Activated CD4-positive, alpha-beta memory T cell treated with anti-CD3 and anti-CD28 coated beads for 36 hours (primary cell): ENCODE results near the gene CCSER1. TPM values are rescaled to one million over a fixed set of nuclear protein-coding genes. Genes with fewer than 3 reads are reported as not detected.

Experiments used
- CTCF ChIA-PET: fragments of 350-600 bp; sonication (Branson Sonifier 250); formaldehyde crosslinking; loops from one replicate; lab custom pipeline; 2021; ENCODE audit warnings: antibody characterized with exemption, inconsistent platforms; lab: Charles Lee
- POLR2A ChIA-PET: fragments of 350-600 bp; sonication (Branson Sonifier 250); formaldehyde crosslinking; loops from one replicate; lab custom pipeline; 2021; ENCODE audit warnings: antibody characterized with exemption; lab: Charles Lee
- DNase-seq: peaks from one replicate; pipeline ENCODE4 v3.0.0-alpha.2; 2020
- H3K27ac Mint-ChIP-seq: one replicate; pipeline ENCODE4 v1.8.0; 2021; ENCODE audit warnings: mixed read lengths
- H3K27me3 Mint-ChIP-seq: one replicate; pipeline ENCODE4 v1.8.0; 2021; ENCODE audit warnings: mixed read lengths
- H3K36me3 Mint-ChIP-seq: one replicate; pipeline ENCODE4 v1.8.0; 2021; ENCODE audit warnings: mixed read lengths
- H3K4me1 Mint-ChIP-seq: one replicate; pipeline ENCODE4 v1.8.0; 2021; ENCODE audit warnings: low read depth, mixed read lengths
- H3K4me3 Mint-ChIP-seq: one replicate; pipeline ENCODE4 v1.8.0; 2021; ENCODE audit warnings: mild to moderate bottlenecking, mixed read lengths
- H3K9me3 Mint-ChIP-seq: one replicate; pipeline ENCODE4 v1.8.0; 2021; ENCODE audit warnings: mixed read lengths
- intact Hi-C: fragments of 100-400 bp; cut with micrococcal nuclease; formaldehyde crosslinking; loops from one replicate; pipeline ENCODE4 v1.15.1; 2023
- total RNA-seq, 2 experiments: library from RNA; stranded (reverse); gene quantifications; one replicate each; pipeline ENCODE4 v1.2.3, GENCODE V29; 2021

CCSER1 gene
- total RNA-seq, 2 experiments from 2014 or later = 0.17 to 0.19 TPM

DNA sequence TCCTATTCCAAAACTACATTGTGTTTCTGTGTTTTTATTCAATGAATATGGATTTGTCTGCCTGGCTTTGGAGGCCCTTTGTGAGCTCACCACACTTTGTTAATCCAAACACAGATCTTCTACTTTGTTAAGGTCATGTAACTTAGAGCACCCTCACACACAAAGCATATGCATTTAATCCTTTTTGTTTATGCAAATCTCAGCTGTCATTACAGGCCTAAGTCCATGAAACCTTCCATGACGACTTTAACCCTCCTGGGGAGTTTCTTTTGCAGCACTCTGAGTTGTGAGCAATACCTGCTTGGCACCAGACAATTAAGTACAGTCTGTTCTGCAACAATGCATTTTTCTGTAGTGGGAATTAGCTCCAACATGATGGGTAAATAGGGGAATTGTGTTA, 14.9 kb downstream of the CCSER1 start:
- ChIA-PET CTCF (no interaction called here), POLR2A (no interaction called here)
- Mint-ChIP-seq H3K9me3 (no peaks in the 10 kb centered on the region), H3K27me3 (no peaks in the 10 kb centered on the region), H3K4me3 (no peak overlapping the region), H3K27ac (no peak overlapping the region), H3K4me1 (no peaks in the 10 kb centered on the region), H3K36me3 (no peaks in the 10 kb centered on the region)
- intact Hi-C loops = no loop called here
- no peak for DNase-seq

DNA sequence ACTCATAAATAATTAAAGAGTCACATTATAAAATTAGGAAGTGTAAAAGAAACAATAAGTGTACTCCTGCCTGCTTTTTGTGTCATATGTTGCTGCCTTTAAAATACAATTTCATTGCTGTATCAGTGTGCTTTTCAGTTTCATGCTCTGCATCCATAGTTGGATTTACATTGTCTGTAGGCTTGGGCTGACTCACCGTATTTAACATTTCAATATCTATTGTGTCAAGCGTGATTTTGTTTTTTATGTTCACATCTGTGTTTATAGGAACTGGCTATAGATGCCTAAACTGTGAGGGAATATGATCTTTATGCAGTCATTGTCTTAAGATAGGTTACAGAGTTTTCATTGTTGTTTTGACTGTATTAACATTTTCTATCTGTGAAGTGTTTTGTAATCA, 18.1 kb downstream of the CCSER1 start:
- intact Hi-C loops = no loop called here
- Mint-ChIP-seq H3K4me1 (no peaks in the 10 kb centered on the region), H3K4me3 (no peak overlapping the region), H3K36me3 (no peaks in the 10 kb centered on the region), H3K27me3 (no peaks in the 10 kb centered on the region), H3K9me3 (no peaks in the 10 kb centered on the region), H3K27ac (no peak overlapping the region)
- ChIA-PET POLR2A (no interaction called here), CTCF (no interaction called here)
- no peak for DNase-seq

DNA sequence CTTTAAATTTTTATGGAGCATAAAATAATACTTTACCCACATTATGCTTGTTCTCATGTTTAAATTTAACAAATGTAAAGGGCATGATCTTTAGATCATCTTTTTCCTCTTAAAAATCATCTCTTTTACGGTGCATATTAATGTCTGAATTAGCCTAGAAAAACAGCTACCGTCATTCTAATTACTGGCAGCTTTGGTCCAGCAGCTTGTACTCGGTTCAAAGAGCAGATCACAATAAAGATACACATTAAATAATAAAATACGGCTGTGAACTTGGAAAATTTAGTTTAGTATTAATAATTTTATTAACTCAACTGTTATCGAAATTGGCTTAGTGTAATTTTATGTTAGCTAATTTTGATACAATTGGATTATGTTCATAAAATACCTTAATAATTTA, 19.1 kb downstream of the CCSER1 start:
- Mint-ChIP-seq H3K27ac (no peak overlapping the region), H3K9me3 (no peaks in the 10 kb centered on the region), H3K27me3 (no peaks in the 10 kb centered on the region), H3K4me1 (no peaks in the 10 kb centered on the region), H3K36me3 (no peaks in the 10 kb centered on the region), H3K4me3 (no peak overlapping the region)
- ChIA-PET CTCF (no interaction called here), POLR2A (no interaction called here)
- intact Hi-C loops = no loop called here
- DNase-seq = no peak

DNA sequence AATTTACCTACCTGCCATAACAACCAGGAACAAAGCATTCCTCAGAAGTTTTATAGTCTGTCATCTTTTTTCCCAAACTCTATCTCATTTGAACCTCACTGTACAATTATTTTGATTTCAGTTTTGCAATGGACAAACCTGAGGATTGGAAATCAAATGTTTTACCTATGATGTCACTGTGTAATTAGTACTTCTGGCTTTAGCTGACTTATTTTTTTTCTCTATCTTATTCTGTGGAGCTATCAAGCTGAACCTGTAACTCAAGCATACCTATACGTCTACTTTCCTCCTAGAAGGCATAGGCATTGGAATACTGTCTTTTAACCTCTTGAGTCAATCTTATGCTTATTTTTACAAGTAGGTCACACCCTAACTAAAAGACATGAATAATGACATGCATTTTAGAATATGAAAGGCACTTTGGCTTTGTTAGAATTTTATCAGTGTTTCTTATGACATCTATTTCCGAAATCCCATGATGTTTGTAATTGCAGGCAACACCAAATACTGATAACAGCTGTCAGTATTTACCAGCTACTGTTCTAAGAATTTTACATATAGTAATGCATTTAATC, 21.5 kb downstream of the CCSER1 start:
- H3K4me3 Mint-ChIP-seq = no peak overlapping the region
- no peak for DNase-seq
- no peaks in the 10 kb centered on the region for H3K27me3 Mint-ChIP-seq
- no peaks in the 10 kb centered on the region for H3K36me3 Mint-ChIP-seq
- intact Hi-C loops = no loop called here
- no peaks in the 10 kb centered on the region for H3K4me1 Mint-ChIP-seq
- H3K27ac Mint-ChIP-seq = no peak overlapping the region
- no peaks in the 10 kb centered on the region for H3K9me3 Mint-ChIP-seq
- ChIA-PET CTCF (no interaction called here), POLR2A (no interaction called here)

DNA sequence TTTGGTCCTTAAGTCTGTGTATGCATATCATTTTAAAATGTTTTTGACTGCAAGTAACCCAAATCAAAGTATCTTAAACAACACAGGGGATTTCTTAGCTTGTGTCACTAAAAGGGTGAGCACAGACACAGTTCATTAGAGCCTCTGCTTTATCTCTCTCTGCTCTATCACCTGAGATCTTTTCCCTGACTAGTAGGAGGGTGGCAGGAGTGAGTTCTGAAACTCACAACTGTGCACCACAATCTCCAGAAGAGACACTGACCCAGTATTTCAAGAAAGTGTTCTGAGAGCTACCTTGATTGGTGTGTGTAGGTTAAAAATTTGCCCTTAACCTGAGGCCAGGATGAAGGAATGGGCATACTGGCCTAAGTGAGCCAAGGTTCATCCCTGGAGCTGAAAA, 24.8 kb downstream of the CCSER1 start:
- CTCF ChIA-PET = interaction anchor here (0.5 to 0.8 kb wide), 2 partner anchors 14 to 95 kb away, joined by 3 read pairs; no protein-coding TSS in a partner anchor
- Mint-ChIP-seq H3K4me3 (no peak overlapping the region), H3K27me3 (no peaks in the 10 kb centered on the region), H3K4me1 (no peaks in the 10 kb centered on the region), H3K9me3 (no peaks in the 10 kb centered on the region), H3K36me3 (no peaks in the 10 kb centered on the region), H3K27ac (no peak overlapping the region)
- POLR2A ChIA-PET = no interaction called here
- DNase-seq = no peak
- intact Hi-C loops = no loop called here

DNA sequence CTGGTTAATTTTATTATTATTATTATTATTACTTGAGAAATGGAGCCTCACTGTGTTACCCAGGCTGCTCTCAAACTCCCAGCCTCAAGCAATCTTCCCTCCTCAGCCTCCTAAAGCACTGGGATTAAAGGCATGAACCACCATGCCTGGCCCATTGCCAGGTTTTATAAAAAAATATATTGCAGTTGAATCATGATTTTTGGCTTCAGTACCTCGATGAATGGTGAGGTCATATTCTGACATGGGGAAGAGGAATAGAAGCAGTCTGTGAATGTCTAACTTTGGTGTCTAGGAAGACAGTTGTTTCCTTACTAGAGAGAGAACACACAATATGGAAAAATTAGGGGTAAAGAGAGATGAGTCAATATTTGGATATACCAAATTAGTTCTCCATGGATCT, 32.0 kb downstream of the CCSER1 start:
- DNase-seq = no peak
- Mint-ChIP-seq H3K4me1 (no peaks in the 10 kb centered on the region), H3K27me3 (no peaks in the 10 kb centered on the region), H3K36me3 (no peaks in the 10 kb centered on the region), H3K27ac (no peak overlapping the region), H3K4me3 (no peak overlapping the region), H3K9me3 (no peaks in the 10 kb centered on the region)
- ChIA-PET POLR2A (no interaction called here), CTCF (no interaction called here)
- intact Hi-C loops = no loop called here

DNA sequence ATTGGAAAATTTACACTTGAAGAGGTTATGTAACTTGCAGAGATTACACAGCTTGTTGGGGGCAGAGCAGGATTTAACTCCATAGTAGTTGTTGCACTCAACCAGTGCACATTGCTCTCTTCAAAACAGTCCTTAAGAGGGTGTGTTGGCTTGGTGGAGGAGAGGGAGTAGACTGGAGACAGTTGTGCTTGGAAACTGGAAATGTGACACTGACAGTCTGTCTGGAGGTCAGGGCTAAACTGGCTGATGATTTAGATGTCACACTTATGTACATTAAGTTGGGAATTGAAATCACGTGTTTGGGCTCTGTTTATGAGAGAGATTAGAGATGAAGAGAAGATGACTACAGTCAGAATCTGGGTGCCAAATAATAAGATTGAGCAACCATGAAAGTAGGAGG, 32.9 kb downstream of the CCSER1 start:
- ChIA-PET POLR2A (no interaction called here), CTCF (no interaction called here)
- Mint-ChIP-seq H3K27ac (no peak overlapping the region), H3K27me3 (no peaks in the 10 kb centered on the region), H3K4me1 (no peaks in the 10 kb centered on the region), H3K4me3 (no peak overlapping the region), H3K9me3 (no peaks in the 10 kb centered on the region), H3K36me3 (no peaks in the 10 kb centered on the region)
- DNase-seq = no peak
- intact Hi-C loops = no loop called here

DNA sequence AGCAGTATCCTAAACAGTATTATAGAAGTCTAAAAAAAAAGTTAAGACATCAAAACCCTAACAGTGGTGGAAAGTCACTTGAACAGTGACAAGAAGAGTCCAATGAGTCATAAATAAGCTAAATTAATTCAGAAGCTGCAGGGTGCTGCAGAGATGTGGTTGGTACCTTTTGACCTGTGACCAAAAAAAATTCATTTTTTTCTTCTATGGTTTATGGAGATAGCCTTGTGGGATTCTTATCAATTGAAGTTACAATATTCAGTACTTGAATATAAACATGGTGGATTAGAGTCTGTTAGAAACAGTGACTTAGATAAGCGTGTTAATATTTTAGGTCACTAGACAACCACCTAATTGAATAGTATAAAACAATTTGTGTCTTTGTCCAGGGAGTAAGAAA, 35.4 kb downstream of the CCSER1 start:
- POLR2A ChIA-PET = no interaction called here
- no peaks in the 10 kb centered on the region for H3K27me3 Mint-ChIP-seq
- intact Hi-C loops = no loop called here
- no peak overlapping the region for H3K4me3 Mint-ChIP-seq
- DNase-seq = no peak
- CTCF ChIA-PET = no interaction called here
- H3K27ac Mint-ChIP-seq = no peak overlapping the region
- peaks cover 3% of the 10 kb centered on the region for H3K4me1 Mint-ChIP-seq
- H3K36me3 Mint-ChIP-seq = no peaks in the 10 kb centered on the region
- no peaks in the 10 kb centered on the region for H3K9me3 Mint-ChIP-seq

DNA sequence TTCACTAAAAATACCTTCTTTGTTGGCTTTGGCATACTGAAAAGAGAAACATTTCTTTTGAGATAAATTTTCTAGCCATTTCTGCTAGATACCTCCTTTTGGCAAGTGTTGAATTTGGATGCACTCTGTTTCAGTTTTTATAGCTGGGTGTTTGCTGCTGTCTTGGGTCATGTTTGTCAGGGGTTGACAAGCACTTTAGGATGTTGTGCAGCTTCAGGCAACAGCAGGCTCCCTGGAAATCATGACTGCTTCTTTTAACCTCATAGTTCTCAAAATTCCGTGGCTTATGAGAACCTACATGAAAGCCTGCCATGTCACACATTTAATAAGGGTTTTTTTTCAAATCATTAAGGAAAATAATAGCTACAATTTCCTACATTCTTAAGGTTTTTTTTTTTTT, 36.7 kb downstream of the CCSER1 start:
- intact Hi-C loops = no loop called here
- DNase-seq = no peak
- Mint-ChIP-seq H3K4me1 (peaks cover 3% of the 10 kb centered on the region), H3K27me3 (no peaks in the 10 kb centered on the region), H3K27ac (no peak overlapping the region), H3K9me3 (peaks cover 2% of the 10 kb centered on the region), H3K36me3 (no peaks in the 10 kb centered on the region), H3K4me3 (no peak overlapping the region)
- POLR2A ChIA-PET = no interaction called here
- CTCF ChIA-PET = no interaction called here

DNA sequence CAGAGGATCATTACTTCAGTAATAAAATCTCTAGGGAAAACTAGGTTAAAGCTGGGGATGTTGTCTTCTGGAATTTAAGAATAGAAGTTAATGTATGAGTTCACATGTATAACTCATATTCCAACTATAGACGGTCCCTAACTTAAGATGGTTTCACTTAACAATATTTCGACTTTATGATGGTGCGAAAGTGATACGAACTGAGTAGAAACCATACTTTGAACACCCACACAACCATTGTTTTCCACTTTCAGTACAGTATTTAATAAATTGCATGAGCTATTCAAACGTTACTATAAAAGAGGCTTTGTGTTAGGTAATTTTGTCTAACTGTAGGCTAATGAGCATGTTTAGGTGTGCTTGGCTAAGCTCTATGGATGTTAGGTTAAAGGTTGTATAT, 38.7 kb downstream of the CCSER1 start:
- H3K27me3 Mint-ChIP-seq = peaks cover 4% of the 10 kb centered on the region
- ChIA-PET CTCF (no interaction called here), POLR2A (no interaction called here)
- no peak for DNase-seq
- intact Hi-C loops = no loop called here
- H3K9me3 Mint-ChIP-seq = peaks cover 2% of the 10 kb centered on the region
- H3K4me1 Mint-ChIP-seq = peaks cover 3% of the 10 kb centered on the region
- H3K36me3 Mint-ChIP-seq = no peaks in the 10 kb centered on the region
- H3K27ac Mint-ChIP-seq = no peak overlapping the region
- no peak overlapping the region for H3K4me3 Mint-ChIP-seq

DNA sequence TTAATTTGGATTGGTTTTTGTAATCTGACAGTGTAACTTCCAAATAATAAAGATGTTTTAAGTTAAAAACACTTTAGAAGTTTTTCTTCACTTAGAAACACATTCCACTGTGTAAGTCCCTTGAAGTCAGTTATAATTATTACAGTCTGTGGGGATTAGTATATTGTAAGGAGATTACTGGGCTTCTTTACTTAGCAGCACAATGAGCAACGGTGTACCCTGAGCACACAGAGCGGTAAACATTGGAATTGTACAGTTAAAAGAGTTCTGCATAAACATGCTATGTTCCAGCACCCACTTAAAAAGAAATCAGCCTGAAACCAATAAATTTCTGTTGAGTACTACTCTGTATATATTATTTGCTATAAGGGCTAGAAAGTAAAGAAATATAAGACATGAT, 44.3 kb downstream of the CCSER1 start:
- peaks cover 2% of the 10 kb centered on the region for H3K9me3 Mint-ChIP-seq
- H3K27me3 Mint-ChIP-seq = peaks cover 4% of the 10 kb centered on the region
- CTCF ChIA-PET = no interaction called here
- no peak overlapping the region for H3K4me3 Mint-ChIP-seq
- H3K27ac Mint-ChIP-seq = no peak overlapping the region
- intact Hi-C loops = no loop called here
- POLR2A ChIA-PET = no interaction called here
- no peak for DNase-seq
- no peaks in the 10 kb centered on the region for H3K4me1 Mint-ChIP-seq
- no peaks in the 10 kb centered on the region for H3K36me3 Mint-ChIP-seq

DNA sequence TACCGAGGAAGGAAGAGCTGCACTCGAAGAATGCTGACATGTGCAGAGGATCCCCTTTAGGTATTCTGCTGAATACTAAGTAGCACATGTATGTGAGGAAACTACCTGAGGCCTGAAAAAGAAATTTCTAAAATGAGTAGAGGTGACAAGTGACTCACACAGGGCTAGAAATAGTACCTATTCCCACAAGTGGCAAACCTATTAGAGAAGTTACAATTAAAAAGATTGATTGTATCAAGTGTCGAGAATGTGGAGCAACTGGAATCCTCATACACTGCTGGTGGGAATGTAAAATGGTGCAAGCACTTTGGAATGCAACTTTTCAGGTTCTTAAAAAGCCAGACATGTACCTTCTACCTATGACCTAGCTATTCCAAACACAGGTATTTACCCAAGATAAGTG, 47.4 kb downstream of the CCSER1 start:
- H3K4me1 Mint-ChIP-seq = no peaks in the 10 kb centered on the region
- H3K9me3 Mint-ChIP-seq = no peaks in the 10 kb centered on the region
- H3K36me3 Mint-ChIP-seq = no peaks in the 10 kb centered on the region
- DNase-seq = no peak
- ChIA-PET CTCF (no interaction called here), POLR2A (no interaction called here)
- no peak overlapping the region for H3K27ac Mint-ChIP-seq
- H3K4me3 Mint-ChIP-seq = no peak overlapping the region
- H3K27me3 Mint-ChIP-seq = peaks cover 4% of the 10 kb centered on the region
- intact Hi-C loops = no loop called here

DNA sequence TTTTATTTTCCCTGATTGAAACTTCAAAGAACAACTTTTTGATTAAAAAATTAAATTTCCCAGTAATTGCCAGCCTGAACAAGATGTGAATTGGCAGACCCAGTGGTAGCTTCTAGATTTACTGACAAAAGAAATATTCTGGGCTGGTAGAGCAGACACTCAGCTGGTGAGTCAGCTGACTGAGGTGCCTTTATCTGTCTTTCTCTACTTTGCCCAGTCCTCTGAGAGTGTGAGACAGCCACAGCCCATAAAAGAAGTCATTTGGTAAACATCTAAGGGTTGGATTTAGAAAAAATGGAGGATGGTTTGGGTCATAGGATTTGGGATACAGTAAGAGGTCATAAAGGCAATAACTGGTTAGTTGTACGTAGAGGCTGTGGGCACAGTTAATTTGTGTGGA, 54.5 kb downstream of the CCSER1 start:
- Mint-ChIP-seq H3K27ac (no peak overlapping the region), H3K9me3 (no peaks in the 10 kb centered on the region), H3K4me3 (no peak overlapping the region), H3K36me3 (no peaks in the 10 kb centered on the region), H3K4me1 (no peaks in the 10 kb centered on the region), H3K27me3 (no peaks in the 10 kb centered on the region)
- intact Hi-C loops = no loop called here
- DNase-seq = no peak
- POLR2A ChIA-PET = no interaction called here
- CTCF ChIA-PET = no interaction called here
